CD4-positive, alpha-beta T cell (primary cell): Measurements from ENCODE around the gene MAPK14. TPM values are rescaled to one million over a fixed set of nuclear protein-coding genes. Genes with fewer than 3 reads are reported as not detected.

ENCODE experiments used
- ATAC-seq: fragments of 200-7000 bp; cut with Tn5 transposase; one replicate; pipeline ENCODE4 v1.10.0; 2022; ENCODE audit warnings: mild to moderate bottlenecking; ENCODE audit not compliant: poor library complexity
- CTCF ChIA-PET: fragments of 350-600 bp; sonication (Branson Sonifier 250); formaldehyde crosslinking; loops from one replicate; lab custom pipeline; 2021; ENCODE audit warnings: antibody characterized with exemption, inconsistent platforms; lab: Charles Lee
- POLR2A ChIA-PET: fragments of 350-600 bp; sonication (Branson Sonifier 250); formaldehyde crosslinking; loops from one replicate; lab custom pipeline; 2021; ENCODE audit warnings: antibody characterized with exemption, inconsistent platforms; lab: Charles Lee
- DNase-seq, 14 experiments: peaks; one replicate each; pipeline ENCODE4 v3.0.0-alpha.2; 2013 to 2020; ENCODE audit warnings: mixed read lengths in 2 of 14
- H3K27ac ChIP-seq, 2 donors: one replicate each; pipeline versions ENCODE4 v1.5.1 to v1.7.0; 2013; ENCODE audit warnings: low read length in 2 of 2, low read depth in 1 of 2, mild to moderate bottlenecking in 1 of 2
- H3K27me3 ChIP-seq, 2 experiments: 1 replicate in 1 of 2; 2 replicates in 1 of 2; pipeline versions ENCODE4 v1.6.1 to v1.7.0; 2013; ENCODE audit warnings: low read length in 2 of 2, control low read depth in 1 of 2, mild to moderate bottlenecking in 1 of 2, moderate library complexity in 1 of 2; ENCODE audit not compliant: insufficient read depth in 2 of 2, control insufficient read depth in 1 of 2
- H3K36me3 ChIP-seq: one replicate; pipeline ENCODE4 v1.6.1; 2013; ENCODE audit warnings: low read length, control low read depth; ENCODE audit not compliant: insufficient read depth
- H3K4me1 ChIP-seq: one replicate; pipeline ENCODE4 v1.6.1; 2013; ENCODE audit warnings: low read length, control low read depth; ENCODE audit not compliant: insufficient read depth
- H3K4me3 ChIP-seq: one replicate; pipeline ENCODE4 v1.5.1; 2013; ENCODE audit warnings: mild to moderate bottlenecking, low read length, moderate library complexity
- H3K9me3 ChIP-seq, 2 experiments: 1 replicate in 1 of 2; 2 replicates in 1 of 2; pipeline versions ENCODE4 v1.6.1 to v1.7.0; 2013; ENCODE audit warnings: low read length in 2 of 2, mild to moderate bottlenecking in 2 of 2, control low read depth in 1 of 2, moderate library complexity in 1 of 2; ENCODE audit not compliant: control insufficient read depth in 1 of 2, insufficient read depth in 1 of 2
- H3K27ac Mint-ChIP-seq: one replicate; pipeline ENCODE4 v1.8.0; 2020; ENCODE audit warnings: mixed read lengths
- H3K27me3 Mint-ChIP-seq: one replicate; pipeline ENCODE4 v1.8.0; 2021; ENCODE audit warnings: mixed read lengths
- H3K36me3 Mint-ChIP-seq: one replicate; pipeline ENCODE4 v1.8.0; 2021; ENCODE audit warnings: low read depth, mixed read lengths
- H3K4me1 Mint-ChIP-seq: one replicate; pipeline ENCODE4 v1.8.0; 2021; ENCODE audit warnings: low read depth, mixed read lengths
- H3K4me3 Mint-ChIP-seq: one replicate; pipeline ENCODE4 v1.8.0; 2020; ENCODE audit warnings: mild to moderate bottlenecking, mixed read lengths
- H3K9me3 Mint-ChIP-seq: one replicate; pipeline ENCODE4 v1.8.0; 2020; ENCODE audit warnings: mixed read lengths
- intact Hi-C, 2 experiments: fragments of 100-400 bp; cut with DNase I in 1 of 2; cut with micrococcal nuclease in 1 of 2; formaldehyde crosslinking; loops; one replicate each; pipeline versions ENCODE4 v1.15.1 to v1.9.0; 2023 to 2025; cut with DNase I, micrococcal nuclease
- total RNA-seq, 174 experiments: library from RNA in 2 of 174; stranded (reverse) in 2 of 174; gene quantifications; one replicate each; pipeline ENCODE4 v1.2.3 and lab custom pipeline; 2021 to 2026
- TF ChIP-seq, protein P1 (sequence below): fragments of 200-600 bp; IDR thresholded peaks from one replicate; pipeline ENCODE4 v1.8.0; 2022; ENCODE audit warnings: antibody characterized with exemption, mild to moderate bottlenecking

MAPK14 gene
- total RNA-seq, 2 experiments from 2014 or later = 42.6 to 42.8 TPM

DNA sequence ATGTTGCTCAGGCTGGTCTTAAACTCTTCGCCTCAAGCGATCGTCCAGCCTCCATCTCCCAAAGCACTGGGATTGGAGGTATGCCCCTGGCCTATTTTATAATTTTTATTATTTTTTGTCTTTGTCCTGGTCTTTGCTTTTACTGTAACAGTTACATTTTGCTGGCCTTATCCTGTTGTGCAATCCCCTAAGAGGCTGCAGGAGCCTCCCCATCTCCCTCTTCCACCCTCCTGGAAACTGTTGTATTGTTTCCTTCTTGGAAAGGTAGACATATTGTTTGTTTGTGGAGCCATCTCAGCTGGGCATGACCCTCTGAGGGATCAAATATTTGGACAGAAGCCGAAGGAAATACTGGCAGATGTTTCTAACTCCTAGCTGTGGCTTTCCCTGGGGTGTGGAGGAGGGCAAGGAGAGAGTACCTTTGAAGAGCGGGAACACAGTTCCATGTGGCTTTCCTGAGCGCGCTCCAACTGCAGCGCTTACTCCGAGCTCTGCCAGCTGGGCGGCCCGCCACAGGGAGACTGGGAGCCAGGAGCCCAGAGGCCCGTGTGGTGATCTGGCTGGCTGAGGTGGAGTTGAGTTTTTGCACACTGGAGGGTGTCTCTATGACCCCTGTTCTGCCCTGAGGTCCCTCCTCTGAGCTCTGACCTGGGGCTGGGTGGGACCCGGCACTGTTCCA lies 107.6 kb downstream of the MAPK14 start:
- CTCF ChIA-PET = interaction anchor here (1.0 kb wide), 1 partner anchor 11 kb away, joined by 3 read pairs; no protein-coding TSS in a partner anchor
- intact Hi-C loops = no loop called here
- Histone ChIP-seq H3K9me3 (no peaks in the 10 kb centered on the region), H3K27ac (no peak overlapping the region), H3K36me3 (peaks cover 69% of the 10 kb centered on the region), H3K4me1 (peaks cover 28% of the 10 kb centered on the region), H3K4me3 (no peak overlapping the region), H3K27me3 (no peaks in the 10 kb centered on the region)
- Mint-ChIP-seq H3K36me3 (peaks cover 80% of the 10 kb centered on the region), H3K4me3 (no peak overlapping the region), H3K27ac (peak overlapping the region; percentile 27), H3K4me1 (peaks cover 44% of the 10 kb centered on the region), H3K27me3 (no peaks in the 10 kb centered on the region), H3K9me3 (no peaks in the 10 kb centered on the region)
- ATAC-seq (no peak), DNase-seq (peak in 1 of 14 experiments; percentile 7)
- POLR2A ChIA-PET = no interaction called here
- TF ChIP-seq, protein P1, sequence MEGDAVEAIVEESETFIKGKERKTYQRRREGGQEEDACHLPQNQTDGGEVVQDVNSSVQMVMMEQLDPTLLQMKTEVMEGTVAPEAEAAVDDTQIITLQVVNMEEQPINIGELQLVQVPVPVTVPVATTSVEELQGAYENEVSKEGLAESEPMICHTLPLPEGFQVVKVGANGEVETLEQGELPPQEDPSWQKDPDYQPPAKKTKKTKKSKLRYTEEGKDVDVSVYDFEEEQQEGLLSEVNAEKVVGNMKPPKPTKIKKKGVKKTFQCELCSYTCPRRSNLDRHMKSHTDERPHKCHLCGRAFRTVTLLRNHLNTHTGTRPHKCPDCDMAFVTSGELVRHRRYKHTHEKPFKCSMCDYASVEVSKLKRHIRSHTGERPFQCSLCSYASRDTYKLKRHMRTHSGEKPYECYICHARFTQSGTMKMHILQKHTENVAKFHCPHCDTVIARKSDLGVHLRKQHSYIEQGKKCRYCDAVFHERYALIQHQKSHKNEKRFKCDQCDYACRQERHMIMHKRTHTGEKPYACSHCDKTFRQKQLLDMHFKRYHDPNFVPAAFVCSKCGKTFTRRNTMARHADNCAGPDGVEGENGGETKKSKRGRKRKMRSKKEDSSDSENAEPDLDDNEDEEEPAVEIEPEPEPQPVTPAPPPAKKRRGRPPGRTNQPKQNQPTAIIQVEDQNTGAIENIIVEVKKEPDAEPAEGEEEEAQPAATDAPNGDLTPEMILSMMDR = no peak

- Histone ChIP-seq H3K27ac (no peak overlapping the region), H3K4me3 (no peak overlapping the region), H3K27me3 (no peaks in the 10 kb centered on the region), H3K36me3 (peaks cover 75% of the 10 kb centered on the region), H3K4me1 (peaks cover 29% of the 10 kb centered on the region), H3K9me3 (no peaks in the 10 kb centered on the region)
- H3K9me3 Mint-ChIP-seq = no peaks in the 10 kb centered on the region
- peaks cover 85% of the 10 kb centered on the region for H3K36me3 Mint-ChIP-seq
- intact Hi-C loops = no loop called here
- POLR2A ChIA-PET = no interaction called here
- TF ChIP-seq, protein P1 = no peak
- H3K4me3 Mint-ChIP-seq = no peak overlapping the region
- H3K4me1 Mint-ChIP-seq = peaks cover 48% of the 10 kb centered on the region
- H3K27ac Mint-ChIP-seq = no peak overlapping the region
- no peaks in the 10 kb centered on the region for H3K27me3 Mint-ChIP-seq
- CTCF ChIA-PET = no interaction called here
- ATAC-seq = no peak
- no peak for DNase-seq
These were observed 108.4 kb downstream of the MAPK14 start for GRCh38 chr6:36136034-36136433.

- ChIA-PET CTCF (no interaction called here), POLR2A (no interaction called here)
- H3K9me3 ChIP-seq = no peaks in the 10 kb centered on the region
- no peak overlapping the region for H3K4me3 ChIP-seq
- no peak overlapping the region for H3K27ac ChIP-seq
- TF ChIP-seq, protein P1 = no peak
- Mint-ChIP-seq H3K4me3 (no peak overlapping the region), H3K27ac (no peak overlapping the region), H3K9me3 (no peaks in the 10 kb centered on the region), H3K36me3 (peaks cover 88% of the 10 kb centered on the region), H3K27me3 (no peaks in the 10 kb centered on the region), H3K4me1 (peaks cover 45% of the 10 kb centered on the region)
- no peaks in the 10 kb centered on the region for H3K27me3 ChIP-seq
- DNase-seq (peak in 1 of 14 experiments; percentile 8), ATAC-seq (no peak)
- H3K36me3 ChIP-seq = peaks cover 75% of the 10 kb centered on the region
- intact Hi-C loops = no loop called here
- H3K4me1 ChIP-seq = peaks cover 28% of the 10 kb centered on the region
These were observed 108.9 kb downstream of the MAPK14 start for GRCh38 chr6:36136551-36136950.
